Activated CD8-positive, alpha-beta memory T cell treated with anti-CD3 and anti-CD28 coated beads, Interleukin-2, amount 10 ng/mL, durations not matched to agents 7 days and 5 days (primary cell): ENCODE measurements around the gene TBXAS1. TPM values are rescaled to one million over a fixed set of nuclear protein-coding genes. Genes with fewer than 3 reads are reported as not detected.

Experiments
- ATAC-seq: fragments of 150-1000 bp; cut with Tn5 transposase; one replicate; pipeline ENCODE4 v1.10.0; 2021; ENCODE audit warnings: moderate library complexity
- CTCF ChIA-PET: fragments of 350-600 bp; sonication (Branson Sonifier 250); formaldehyde crosslinking; loops from one replicate; lab custom pipeline; 2021; ENCODE audit warnings: antibody characterized with exemption; lab: Charles Lee
- DNase-seq: peaks from one replicate; pipeline ENCODE4 v3.0.0-alpha.2; 2020
- H3K27ac Mint-ChIP-seq: one replicate; pipeline ENCODE4 v1.8.0; 2021; ENCODE audit warnings: mild to moderate bottlenecking, mixed read lengths
- H3K27me3 Mint-ChIP-seq: one replicate; pipeline ENCODE4 v1.8.0; 2021; ENCODE audit warnings: mixed read lengths
- H3K36me3 Mint-ChIP-seq: one replicate; pipeline ENCODE4 v1.8.0; 2021; ENCODE audit warnings: mild to moderate bottlenecking, mixed read lengths
- H3K4me1 Mint-ChIP-seq: one replicate; pipeline ENCODE4 v1.8.0; 2021; ENCODE audit warnings: mixed read lengths
- H3K4me3 Mint-ChIP-seq: one replicate; pipeline ENCODE4 v1.8.0; 2021; ENCODE audit warnings: mild to moderate bottlenecking, moderate library complexity, mixed read lengths
- H3K9me3 Mint-ChIP-seq: one replicate; pipeline ENCODE4 v1.8.0; 2022; ENCODE audit warnings: low read depth, mixed read lengths
- total RNA-seq, 2 experiments: library from RNA; stranded (reverse); gene quantifications; one replicate each; pipeline ENCODE4 v1.2.3, GENCODE V29; 2021

The TBXAS1 gene
- total RNA-seq, 2 experiments from 2014 or later, result 1.7 to 3.9 TPM

- H3K9me3 Mint-ChIP-seq, result no peaks in the 10 kb centered on the region
- CTCF ChIA-PET, result no interaction called here
- peaks cover 12% of the 10 kb centered on the region for H3K27me3 Mint-ChIP-seq
- no peak overlapping the region for H3K27ac Mint-ChIP-seq
- ATAC-seq (no peak), DNase-seq (no peak)
- H3K4me1 Mint-ChIP-seq, result peaks cover 14% of the 10 kb centered on the region
- no peak overlapping the region for H3K4me3 Mint-ChIP-seq
- no peaks in the 10 kb centered on the region for H3K36me3 Mint-ChIP-seq
These were observed 154.2 kb downstream of the TBXAS1 start for GRCh38 chr7:139982927-139983920.

GRCh38 chr7:139984642-139985539 is 155.8 kb downstream of the TBXAS1 start:
- Mint-ChIP-seq H3K9me3 (no peaks in the 10 kb centered on the region), H3K27ac (no peak overlapping the region), H3K36me3 (no peaks in the 10 kb centered on the region), H3K4me1 (peaks cover 12% of the 10 kb centered on the region), H3K4me3 (no peak overlapping the region), H3K27me3 (peaks cover 12% of the 10 kb centered on the region)
- no peak for DNase-seq
- ATAC-seq, result no peak
- CTCF ChIA-PET, result no interaction called here

DNA sequence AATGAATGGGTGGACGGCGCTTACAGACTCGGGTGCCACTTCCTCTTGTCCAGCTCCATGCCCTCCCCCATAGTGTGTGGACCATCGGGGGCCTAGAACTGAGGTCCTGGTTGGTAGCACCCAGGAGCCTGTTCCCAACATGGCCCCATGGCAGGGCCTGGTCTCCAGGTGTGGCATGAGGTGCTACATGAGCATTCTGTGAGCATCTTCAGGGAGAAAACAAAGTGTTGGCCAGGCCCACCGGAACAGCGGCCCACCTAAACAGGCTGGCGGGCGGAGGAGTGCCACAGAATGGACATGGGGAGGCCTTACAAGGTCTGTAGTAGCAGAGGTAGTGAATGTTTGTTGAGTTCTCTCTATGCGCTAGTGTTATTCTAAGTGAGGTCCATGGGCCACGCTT is 156.7 kb downstream of the TBXAS1 start:
- Mint-ChIP-seq H3K36me3 (no peaks in the 10 kb centered on the region), H3K27ac (no peak overlapping the region), H3K4me3 (no peak overlapping the region), H3K4me1 (peaks cover 3% of the 10 kb centered on the region), H3K27me3 (peaks cover 12% of the 10 kb centered on the region), H3K9me3 (no peaks in the 10 kb centered on the region)
- DNase-seq (no peak), ATAC-seq (no peak)
- CTCF ChIA-PET, result no interaction called here

DNA sequence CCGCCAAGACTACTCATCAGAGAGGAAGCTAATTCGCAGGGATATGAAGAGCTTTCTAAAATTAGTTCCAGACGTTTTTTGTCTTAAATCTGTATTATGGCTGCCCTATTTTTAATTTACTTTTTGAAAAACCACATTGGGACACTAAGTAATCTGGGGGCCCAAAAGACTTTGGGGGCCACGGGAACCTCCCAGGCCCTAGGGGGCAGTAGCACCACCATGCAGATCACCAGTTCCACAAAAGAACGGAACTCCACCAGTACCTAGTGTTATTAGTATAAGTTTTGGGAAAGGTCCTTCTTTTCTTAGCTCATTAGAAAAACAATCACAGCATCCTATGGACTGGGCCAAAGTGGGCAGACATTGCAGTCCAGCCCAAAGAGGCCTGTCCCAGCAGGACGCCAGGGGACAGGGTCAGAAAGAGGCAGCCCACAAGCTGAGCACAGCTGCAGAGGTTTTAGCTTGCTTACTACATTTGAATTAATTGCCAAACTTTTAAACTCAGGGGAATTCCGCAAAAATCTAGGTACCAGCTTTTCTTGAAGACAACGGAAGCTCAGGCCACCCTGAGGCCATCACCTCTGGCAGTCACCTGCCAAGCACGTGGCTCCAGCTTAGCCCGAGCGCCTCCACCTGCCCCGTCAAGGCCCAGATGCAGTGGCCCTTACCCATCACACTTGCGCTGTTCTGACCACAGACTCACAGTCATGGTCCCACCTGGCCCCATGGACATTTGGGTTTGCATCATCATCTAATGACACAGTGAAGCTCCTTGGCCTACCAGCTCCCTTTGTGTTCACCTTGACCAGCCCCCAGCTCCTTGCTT is 158.8 kb downstream of the TBXAS1 start:
- CTCF ChIA-PET, result interaction anchor here (0.7 to 1.5 kb wide), 3 partner anchors 11 to 342 kb away, joined by 3 to 4 read pairs (median 3); no protein-coding TSS in a partner anchor
- H3K27ac Mint-ChIP-seq, result no peak overlapping the region
- peaks cover 11% of the 10 kb centered on the region for H3K27me3 Mint-ChIP-seq
- no peaks in the 10 kb centered on the region for H3K9me3 Mint-ChIP-seq
- no peak for ATAC-seq
- no peak for DNase-seq
- no peaks in the 10 kb centered on the region for H3K4me1 Mint-ChIP-seq
- H3K36me3 Mint-ChIP-seq, result no peaks in the 10 kb centered on the region
- no peak overlapping the region for H3K4me3 Mint-ChIP-seq

- H3K36me3 Mint-ChIP-seq, result no peaks in the 10 kb centered on the region
- no peak for DNase-seq
- no peaks in the 10 kb centered on the region for H3K27me3 Mint-ChIP-seq
- H3K9me3 Mint-ChIP-seq, result no peaks in the 10 kb centered on the region
- no peak overlapping the region for H3K27ac Mint-ChIP-seq
- no peaks in the 10 kb centered on the region for H3K4me1 Mint-ChIP-seq
- no peak for ATAC-seq
- no peak overlapping the region for H3K4me3 Mint-ChIP-seq
- CTCF ChIA-PET, result interaction anchor here (2.1 kb wide), 1 partner anchor 343 kb away, joined by 5 read pairs; no protein-coding TSS in a partner anchor
These were observed 160.5 kb downstream of the TBXAS1 start for GRCh38 chr7:139989366-139990141.

DNA sequence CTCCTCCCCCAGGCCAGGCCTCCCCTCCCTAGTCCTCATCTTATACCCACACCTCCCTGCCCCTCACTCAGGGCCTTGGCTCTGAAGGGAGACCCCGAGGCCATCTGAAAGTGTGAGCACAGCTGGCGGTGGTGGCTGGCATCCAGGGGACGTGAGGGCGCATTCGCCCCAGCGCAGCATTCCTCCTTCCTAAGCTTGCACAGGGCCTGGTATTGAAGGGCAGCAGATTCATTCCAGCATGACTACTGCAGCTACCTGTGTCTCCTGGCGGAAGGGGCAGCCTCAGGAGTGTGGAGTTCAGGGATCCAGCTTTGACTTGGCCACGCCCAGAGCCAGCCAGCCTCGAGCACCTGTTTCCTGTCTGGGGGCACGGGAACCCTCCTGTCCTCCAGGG is 161.1 kb downstream of the TBXAS1 start:
- Mint-ChIP-seq H3K27me3 (no peaks in the 10 kb centered on the region), H3K9me3 (no peaks in the 10 kb centered on the region), H3K36me3 (no peaks in the 10 kb centered on the region), H3K27ac (no peak overlapping the region), H3K4me3 (no peak overlapping the region), H3K4me1 (no peaks in the 10 kb centered on the region)
- CTCF ChIA-PET, result interaction anchor here (2.1 kb wide), 1 partner anchor 344 kb away, joined by 5 read pairs; no protein-coding TSS in a partner anchor
- DNase-seq, result no peak
- ATAC-seq, result no peak

GRCh38 chr7:139990571-139991268 is 161.7 kb downstream of the TBXAS1 start:
- no peak overlapping the region for H3K27ac Mint-ChIP-seq
- ATAC-seq, result no peak

DNA sequence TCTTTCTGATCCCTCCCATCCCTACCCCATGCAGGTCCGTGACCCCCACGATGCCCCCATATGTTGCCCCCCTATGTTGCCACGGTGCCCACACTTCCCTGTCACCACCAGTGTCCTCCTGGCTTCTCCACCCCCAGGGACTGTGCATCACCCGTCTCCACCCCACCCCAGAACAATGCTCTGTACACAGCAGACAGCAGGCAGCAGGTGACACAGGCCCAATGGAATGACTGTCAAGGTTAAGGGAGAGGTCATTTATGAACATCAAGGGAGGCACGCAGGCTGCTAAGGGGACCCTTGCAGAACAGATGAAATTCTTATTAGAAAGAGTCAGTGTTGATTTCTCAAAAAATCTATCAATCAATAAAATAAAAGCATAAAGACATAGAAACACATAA is 162.2 kb downstream of the TBXAS1 start:
- no peaks in the 10 kb centered on the region for H3K4me1 Mint-ChIP-seq
- H3K27me3 Mint-ChIP-seq, result no peaks in the 10 kb centered on the region
- no peak overlapping the region for H3K27ac Mint-ChIP-seq
- H3K9me3 Mint-ChIP-seq, result no peaks in the 10 kb centered on the region
- no peak overlapping the region for H3K4me3 Mint-ChIP-seq
- H3K36me3 Mint-ChIP-seq, result no peaks in the 10 kb centered on the region
- DNase-seq (no peak), ATAC-seq (no peak)
- CTCF ChIA-PET, result no interaction called here

More at GRCh38 chr7:139990571-139991268, 161.7 kb downstream of the TBXAS1 start:
- no peaks in the 10 kb centered on the region for H3K9me3 Mint-ChIP-seq
- CTCF ChIA-PET, result interaction anchor here (2.1 kb wide), 1 partner anchor 345 kb away, joined by 5 read pairs; no protein-coding TSS in a partner anchor
- no peaks in the 10 kb centered on the region for H3K36me3 Mint-ChIP-seq
- no peaks in the 10 kb centered on the region for H3K27me3 Mint-ChIP-seq
- DNase-seq, result no peak
- H3K4me1 Mint-ChIP-seq, result no peaks in the 10 kb centered on the region
- no peak overlapping the region for H3K4me3 Mint-ChIP-seq

DNA sequence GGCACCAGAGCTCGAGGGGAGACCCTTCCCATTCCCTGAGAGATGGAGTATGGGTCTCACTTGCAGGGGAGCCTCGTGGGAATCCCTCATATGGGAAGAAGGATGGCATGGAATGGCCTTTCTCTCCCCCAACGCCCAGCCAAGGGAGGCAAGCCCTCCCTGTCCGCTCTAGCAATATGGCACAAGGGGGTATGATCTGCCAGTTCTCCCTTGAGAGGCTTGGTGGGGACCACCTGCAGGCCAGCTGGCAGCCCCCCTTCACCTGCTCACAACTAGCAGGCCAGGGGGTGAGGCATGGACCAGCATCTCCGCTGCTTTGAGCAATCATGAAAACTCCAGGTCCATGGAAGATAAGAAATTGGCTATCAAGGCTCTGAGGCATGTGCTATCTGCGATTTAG is 162.8 kb downstream of the TBXAS1 start:
- H3K36me3 Mint-ChIP-seq, result no peaks in the 10 kb centered on the region
- no peaks in the 10 kb centered on the region for H3K4me1 Mint-ChIP-seq
- no peaks in the 10 kb centered on the region for H3K9me3 Mint-ChIP-seq
- no peaks in the 10 kb centered on the region for H3K27me3 Mint-ChIP-seq
- CTCF ChIA-PET, result interaction anchor here (1.2 kb wide), 1 partner anchor 347 kb away, joined by 3 read pairs; no protein-coding TSS in a partner anchor
- no peak overlapping the region for H3K4me3 Mint-ChIP-seq
- DNase-seq (no peak), ATAC-seq (no peak)
- no peak overlapping the region for H3K27ac Mint-ChIP-seq

DNA sequence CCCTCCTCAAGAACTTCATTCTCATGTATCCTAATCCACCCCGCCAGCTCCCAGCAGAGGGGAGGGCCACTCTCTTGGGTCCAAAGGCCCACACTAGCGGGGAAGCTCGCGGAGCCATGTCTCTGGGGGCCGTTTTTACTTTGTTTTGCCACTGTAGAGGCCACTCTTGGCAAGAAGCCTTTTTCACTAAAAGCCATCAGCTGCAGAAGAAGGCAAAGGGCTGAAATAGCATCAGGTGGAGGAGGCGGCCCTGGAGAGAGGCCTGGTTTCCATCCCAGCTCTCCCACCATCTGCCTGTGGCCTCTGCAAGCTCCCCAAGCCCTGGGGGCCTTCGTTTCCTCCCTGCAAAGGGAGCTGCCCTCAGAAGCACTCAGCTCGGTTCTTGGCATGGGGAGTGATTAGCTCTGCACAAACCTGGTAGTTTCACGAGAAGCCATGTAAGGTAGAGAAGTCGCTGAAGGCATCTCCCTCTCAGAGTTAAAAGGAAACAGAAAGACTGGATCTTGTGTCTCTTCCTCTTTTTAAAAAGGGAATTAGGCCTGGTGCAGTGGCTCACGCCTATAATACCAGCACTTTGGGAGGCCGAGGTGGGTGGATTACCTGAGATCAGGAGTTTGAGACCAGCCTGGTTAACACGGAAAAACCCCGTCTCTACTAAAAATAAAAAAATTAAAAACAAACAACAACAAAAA is 163.4 kb downstream of the TBXAS1 start:
- no peaks in the 10 kb centered on the region for H3K27me3 Mint-ChIP-seq
- ATAC-seq (no peak), DNase-seq (no peak)
- no peaks in the 10 kb centered on the region for H3K36me3 Mint-ChIP-seq
- no peak overlapping the region for H3K27ac Mint-ChIP-seq
- H3K9me3 Mint-ChIP-seq, result no peaks in the 10 kb centered on the region
- no peak overlapping the region for H3K4me3 Mint-ChIP-seq
- no peaks in the 10 kb centered on the region for H3K4me1 Mint-ChIP-seq
- CTCF ChIA-PET, result interaction anchor here (1.2 kb wide), 2 partner anchors 21 to 347 kb away, joined by 3 read pairs; no protein-coding TSS in a partner anchor

DNA sequence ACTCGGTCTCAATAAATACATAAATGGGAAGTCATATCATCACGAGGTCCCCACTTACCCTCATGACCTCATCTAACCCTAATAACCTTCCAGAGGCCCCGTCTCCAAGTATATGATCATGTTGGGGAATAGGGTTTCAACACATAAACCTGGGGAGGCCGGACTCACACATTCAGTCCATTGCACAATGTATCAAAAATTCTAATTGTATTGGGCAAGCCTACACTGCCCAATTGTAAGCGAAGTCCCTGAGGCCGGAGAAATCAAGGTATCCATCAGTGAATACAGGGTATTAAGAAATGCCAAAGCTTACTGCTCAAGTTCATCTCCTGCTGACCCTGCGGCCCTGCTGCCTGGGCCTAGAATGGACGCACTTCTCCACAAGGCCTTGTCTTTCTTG is 164.1 kb downstream of the TBXAS1 start:
- CTCF ChIA-PET, result interaction anchor here (0.8 to 1.2 kb wide), 3 partner anchors 20 to 391 kb away, joined by 3 read pairs; no protein-coding TSS in a partner anchor
- H3K27me3 Mint-ChIP-seq, result no peaks in the 10 kb centered on the region
- no peaks in the 10 kb centered on the region for H3K4me1 Mint-ChIP-seq

More for the DNA sequence above, 164.1 kb downstream of the TBXAS1 start:
- Mint-ChIP-seq H3K27ac (no peak overlapping the region), H3K4me3 (no peak overlapping the region), H3K36me3 (no peaks in the 10 kb centered on the region), H3K9me3 (no peaks in the 10 kb centered on the region)
- DNase-seq (no peak), ATAC-seq (no peak)
